ENCODE measurements around the gene PHACTR4. TPM values are rescaled to one million over a fixed set of nuclear protein-coding genes. Genes with fewer than 3 reads are reported as not detected.

PHACTR4 gene
- total and polyA plus RNA-seq, 2 of the 13 experiments (the other 11 are each of a cell fraction or from before 2014, with no cell fraction given), result 13.9 to 17.1 TPM

- TF ChIP-seq ZFP36 (IDR thresholded peaks at IDR 0.05; ENCODE audit: borderline replicate concordance, low read depth, low read length, partially characterized antibody) (no peak), NR2F1 (CRISPR knock-in tag; IDR thresholded peaks at IDR 0.05) (no peak), ATF1 (CRISPR knock-in tag; IDR thresholded peaks at IDR 0.05) (no peak), ZNF280B (CRISPR knock-in tag; IDR thresholded peaks at IDR 0.05; ENCODE audit: borderline replicate concordance) (no peak), ZNF724P (CRISPR knock-in tag; IDR thresholded peaks at IDR 0.05; ENCODE audit: borderline replicate concordance) (0 out of 2 replicates have a peak, but pooled peaks have one; percentile 8), DNMT3B (CRISPR knock-in tag; conservative IDR thresholded peaks at IDR 0.05) (no peak), ZNF343 (CRISPR knock-in tag; IDR thresholded peaks at IDR 0.05) (no peak), ZKSCAN8 (CRISPR knock-in tag; IDR thresholded peaks at IDR 0.05; ENCODE audit: borderline replicate concordance) (no peak), ZNF768 (CRISPR knock-in tag; IDR thresholded peaks at IDR 0.05) (no peak), CCDC6 (CRISPR knock-in tag; IDR thresholded peaks at IDR 0.05) (0 out of 2 replicates have a peak, but pooled peaks have one; percentile 6), TMF1 (CRISPR knock-in tag; IDR thresholded peaks at IDR 0.05; ENCODE audit: low read depth) (no peak; the same call in 1 of the 2 replicates), TBX2 (CRISPR knock-in tag; IDR thresholded peaks at IDR 0.05; ENCODE audit: borderline replicate concordance) (no peak), ZNF264 (CRISPR knock-in tag; IDR thresholded peaks at IDR 0.05) (no peak), TGIF2 (CRISPR knock-in tag; IDR thresholded peaks at IDR 0.05) (no peak), ZNF850 (CRISPR knock-in tag; conservative IDR thresholded peaks at IDR 0.05) (no peak), RARG (CRISPR knock-in tag; IDR thresholded peaks at IDR 0.05; ENCODE audit: low read depth) (no peak), BCL3 (CRISPR knock-in tag; IDR thresholded peaks at IDR 0.05) (no peak), YEATS2 (CRISPR knock-in tag; IDR thresholded peaks at IDR 0.05; ENCODE audit: borderline replicate concordance) (peak; percentile 8; the same call in 1 of the 2 replicates), ZNF703 (CRISPR knock-in tag; IDR thresholded peaks at IDR 0.05; ENCODE audit: borderline replicate concordance) (no peak)
- TF ChIP-seq, protein P1, sequence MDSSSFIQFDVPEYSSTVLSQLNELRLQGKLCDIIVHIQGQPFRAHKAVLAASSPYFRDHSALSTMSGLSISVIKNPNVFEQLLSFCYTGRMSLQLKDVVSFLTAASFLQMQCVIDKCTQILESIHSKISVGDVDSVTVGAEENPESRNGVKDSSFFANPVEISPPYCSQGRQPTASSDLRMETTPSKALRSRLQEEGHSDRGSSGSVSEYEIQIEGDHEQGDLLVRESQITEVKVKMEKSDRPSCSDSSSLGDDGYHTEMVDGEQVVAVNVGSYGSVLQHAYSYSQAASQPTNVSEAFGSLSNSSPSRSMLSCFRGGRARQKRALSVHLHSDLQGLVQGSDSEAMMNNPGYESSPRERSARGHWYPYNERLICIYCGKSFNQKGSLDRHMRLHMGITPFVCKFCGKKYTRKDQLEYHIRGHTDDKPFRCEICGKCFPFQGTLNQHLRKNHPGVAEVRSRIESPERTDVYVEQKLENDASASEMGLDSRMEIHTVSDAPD (CRISPR knock-in tag; IDR thresholded peaks at IDR 0.05), result no peak
- TF ChIP-seq, protein P2, sequence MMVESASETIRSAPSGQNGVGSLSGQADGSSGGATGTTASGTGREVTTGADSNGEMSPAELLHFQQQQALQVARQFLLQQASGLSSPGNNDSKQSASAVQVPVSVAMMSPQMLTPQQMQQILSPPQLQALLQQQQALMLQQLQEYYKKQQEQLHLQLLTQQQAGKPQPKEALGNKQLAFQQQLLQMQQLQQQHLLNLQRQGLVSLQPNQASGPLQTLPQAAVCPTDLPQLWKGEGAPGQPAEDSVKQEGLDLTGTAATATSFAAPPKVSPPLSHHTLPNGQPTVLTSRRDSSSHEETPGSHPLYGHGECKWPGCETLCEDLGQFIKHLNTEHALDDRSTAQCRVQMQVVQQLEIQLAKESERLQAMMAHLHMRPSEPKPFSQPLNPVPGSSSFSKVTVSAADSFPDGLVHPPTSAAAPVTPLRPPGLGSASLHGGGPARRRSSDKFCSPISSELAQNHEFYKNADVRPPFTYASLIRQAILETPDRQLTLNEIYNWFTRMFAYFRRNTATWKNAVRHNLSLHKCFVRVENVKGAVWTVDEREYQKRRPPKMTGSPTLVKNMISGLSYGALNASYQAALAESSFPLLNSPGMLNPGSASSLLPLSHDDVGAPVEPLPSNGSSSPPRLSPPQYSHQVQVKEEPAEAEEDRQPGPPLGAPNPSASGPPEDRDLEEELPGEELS (CRISPR knock-in tag; IDR thresholded peaks at IDR 0.05), result 0 out of 2 replicates have a peak, but pooled peaks have one; percentile 4
- TF ChIP-seq, protein P3, sequence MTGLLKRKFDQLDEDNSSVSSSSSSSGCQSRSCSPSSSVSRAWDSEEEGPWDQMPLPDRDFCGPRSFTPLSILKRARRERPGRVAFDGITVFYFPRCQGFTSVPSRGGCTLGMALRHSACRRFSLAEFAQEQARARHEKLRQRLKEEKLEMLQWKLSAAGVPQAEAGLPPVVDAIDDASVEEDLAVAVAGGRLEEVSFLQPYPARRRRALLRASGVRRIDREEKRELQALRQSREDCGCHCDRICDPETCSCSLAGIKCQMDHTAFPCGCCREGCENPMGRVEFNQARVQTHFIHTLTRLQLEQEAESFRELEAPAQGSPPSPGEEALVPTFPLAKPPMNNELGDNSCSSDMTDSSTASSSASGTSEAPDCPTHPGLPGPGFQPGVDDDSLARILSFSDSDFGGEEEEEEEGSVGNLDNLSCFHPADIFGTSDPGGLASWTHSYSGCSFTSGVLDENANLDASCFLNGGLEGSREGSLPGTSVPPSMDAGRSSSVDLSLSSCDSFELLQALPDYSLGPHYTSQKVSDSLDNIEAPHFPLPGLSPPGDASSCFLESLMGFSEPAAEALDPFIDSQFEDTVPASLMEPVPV (CRISPR knock-in tag; IDR thresholded peaks at IDR 0.05), result peak; percentile 5; the same call in 1 of the 2 replicates
- TF ChIP-seq, protein P4, sequence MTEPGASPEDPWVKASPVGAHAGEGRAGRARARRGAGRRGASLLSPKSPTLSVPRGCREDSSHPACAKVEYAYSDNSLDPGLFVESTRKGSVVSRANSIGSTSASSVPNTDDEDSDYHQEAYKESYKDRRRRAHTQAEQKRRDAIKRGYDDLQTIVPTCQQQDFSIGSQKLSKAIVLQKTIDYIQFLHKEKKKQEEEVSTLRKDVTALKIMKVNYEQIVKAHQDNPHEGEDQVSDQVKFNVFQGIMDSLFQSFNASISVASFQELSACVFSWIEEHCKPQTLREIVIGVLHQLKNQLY (CRISPR knock-in tag; IDR thresholded peaks at IDR 0.05), result no peak
Observed at GRCh38 chr1:28517649-28517999, 148.1 kb downstream of the PHACTR4 start (continued).
